GM19035 (cell line): ENCODE results near the gene CLSTN2.

ENCODE experiments used
- ATAC-seq: cut with Tn5 transposase; IDR thresholded peaks from one replicate; pipeline ENCODE4 v1.9.1; 2021; ENCODE audit not compliant: unreplicated experiment

Gene CLSTN2

DNA sequence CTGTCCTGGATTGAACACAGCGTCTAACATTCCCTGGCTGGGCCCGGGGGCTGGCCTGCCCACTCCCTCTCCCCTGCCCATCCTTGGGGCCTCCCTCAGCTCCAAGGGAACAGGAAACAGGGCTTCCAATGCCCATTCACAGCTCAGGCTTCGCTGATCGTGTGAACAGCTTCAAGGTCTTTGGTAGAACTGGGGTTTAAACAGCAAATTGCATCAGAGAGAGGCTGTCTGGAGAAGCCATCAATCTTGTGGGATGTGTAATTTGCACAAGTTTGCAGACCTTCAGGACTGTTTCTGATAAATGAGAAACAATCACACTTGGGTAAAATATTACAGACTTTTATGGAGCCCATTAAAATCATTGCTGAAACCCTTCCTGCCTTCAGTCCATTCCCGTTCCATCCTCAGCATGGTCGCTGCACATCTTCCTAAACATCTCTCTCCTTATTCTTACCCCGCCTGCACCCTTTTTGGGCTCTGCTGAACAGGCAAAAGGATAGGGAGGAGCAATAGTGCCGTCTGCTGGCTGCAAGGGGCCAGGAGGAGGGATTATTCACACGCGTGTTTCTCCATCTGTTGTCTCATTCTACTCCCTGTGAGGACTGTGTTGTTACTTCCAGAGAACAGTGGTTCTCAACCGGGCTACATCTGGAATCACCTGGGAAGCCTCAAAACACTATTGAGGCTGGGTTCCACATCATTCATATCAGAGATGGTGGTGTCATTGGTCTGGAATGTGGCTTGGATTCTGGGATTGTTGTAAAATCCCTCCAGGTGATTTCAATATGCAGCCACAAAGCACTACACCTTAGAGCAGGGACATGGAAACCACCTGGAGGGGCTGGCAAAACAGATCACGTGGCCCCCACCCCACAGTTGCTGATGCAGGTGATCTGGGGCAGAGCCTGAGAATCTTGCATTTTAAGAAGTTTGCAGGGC lies 116.3 kb downstream of the CLSTN2 start:
- no peak for ATAC-seq

DNA sequence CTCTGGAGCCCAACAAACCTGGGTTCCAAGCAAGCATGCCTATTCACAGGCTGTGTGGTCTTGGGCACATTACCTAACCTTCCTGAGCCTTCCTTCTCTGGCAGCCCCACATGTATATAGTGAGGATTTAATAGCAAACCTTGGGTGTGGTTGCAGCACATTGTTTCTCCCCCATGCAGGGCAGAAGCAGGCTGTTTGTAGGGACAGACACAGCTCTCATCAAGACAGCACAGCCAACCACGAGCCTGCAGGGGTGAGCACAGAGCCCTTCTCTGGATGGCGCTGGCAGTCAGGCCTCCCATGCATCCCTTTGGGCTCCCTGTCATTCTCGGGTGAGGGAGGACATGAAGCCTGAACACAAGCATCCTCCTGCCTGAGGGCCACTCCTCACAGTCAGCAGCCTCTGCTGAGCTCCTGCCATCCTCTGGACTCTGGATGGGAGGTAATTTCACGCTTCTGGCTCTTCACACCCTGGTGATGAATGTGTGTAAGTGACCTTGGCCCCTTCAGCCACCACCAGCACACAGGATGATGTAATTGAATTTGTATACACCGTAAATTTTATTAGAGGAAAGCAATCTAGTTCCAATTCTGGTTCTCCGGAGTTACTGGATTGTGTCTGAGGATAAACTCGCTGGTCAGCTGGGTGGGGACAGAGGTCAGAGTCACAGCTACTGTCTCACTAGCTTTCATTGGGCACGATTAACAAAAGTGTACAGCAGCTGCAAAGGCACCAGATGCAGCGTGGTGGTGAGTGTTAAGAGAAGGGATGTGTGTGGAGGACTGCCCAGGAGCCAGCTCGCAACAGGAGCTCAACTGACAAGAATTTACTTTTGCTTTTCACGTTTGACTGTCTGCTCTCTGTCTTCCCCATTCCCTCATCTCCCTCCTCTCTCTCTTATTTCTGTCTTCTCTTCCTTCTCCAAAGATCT lies 118.1 kb downstream of the CLSTN2 start:
- no peak for ATAC-seq

DNA sequence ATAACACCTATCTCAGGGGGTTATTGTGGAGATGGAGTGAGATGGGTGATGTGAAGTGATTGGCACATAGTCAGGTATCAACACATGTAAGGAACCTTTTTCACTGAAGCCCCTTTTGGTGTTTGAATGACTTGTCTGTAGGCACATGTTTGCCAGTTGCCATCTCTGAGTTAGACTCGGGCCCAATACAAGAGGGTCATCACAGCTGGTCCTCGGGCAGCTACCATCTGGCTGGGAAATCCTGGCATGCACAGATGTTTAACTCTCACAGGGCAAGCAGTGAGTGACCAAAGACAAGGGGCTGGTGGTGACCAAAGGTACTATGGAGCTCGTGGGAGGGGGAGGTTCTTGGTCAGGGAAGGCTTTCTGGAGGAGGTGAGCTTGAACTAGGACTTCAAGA lies 118.8 kb downstream of the CLSTN2 start:
- ATAC-seq: no peak

- no peak for ATAC-seq
Observed at GRCh38 chr3:140055092-140055791, 120.3 kb downstream of the CLSTN2 start.

DNA sequence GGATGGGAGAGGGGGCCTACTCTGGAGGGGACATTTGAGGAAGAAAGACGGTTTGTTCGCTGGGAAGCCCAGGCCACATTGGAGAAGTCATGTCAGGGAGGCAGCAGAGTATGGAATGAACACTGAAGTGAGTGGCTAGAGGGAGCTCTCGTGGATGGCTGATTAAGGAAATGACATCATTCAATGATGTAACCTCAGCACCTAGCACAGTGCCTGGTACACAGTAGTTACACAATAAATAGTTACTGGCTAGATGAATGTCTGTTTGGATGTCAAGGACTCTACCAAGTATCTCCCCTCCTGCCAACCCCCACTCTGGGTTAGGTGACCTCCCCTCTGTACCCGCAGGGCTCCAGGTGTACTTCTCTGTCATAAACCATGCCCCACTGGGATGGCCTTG lies 121.1 kb downstream of the CLSTN2 start:
- no peak for ATAC-seq

DNA sequence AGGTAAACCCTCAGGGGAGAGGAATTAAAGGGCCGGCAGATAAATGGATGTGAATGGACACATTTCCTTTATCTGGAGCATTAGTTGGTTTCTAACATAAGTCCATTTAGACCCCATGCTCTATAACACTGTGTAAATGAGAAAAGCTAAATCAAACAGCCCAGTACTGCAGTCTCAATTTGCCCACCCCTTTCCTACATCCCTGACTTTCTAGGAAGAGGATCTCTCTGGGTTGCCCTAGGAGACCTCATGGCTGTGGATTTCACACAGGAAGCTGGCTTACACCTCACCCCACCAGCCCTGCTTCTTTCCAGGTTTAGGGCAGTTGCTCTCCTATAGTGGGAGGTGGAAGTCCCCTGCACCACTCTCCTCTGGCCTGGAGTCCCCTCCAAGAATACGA lies 126.2 kb downstream of the CLSTN2 start:
- ATAC-seq: no peak

GRCh38 chr3:140062461-140062860 lies 127.5 kb downstream of the CLSTN2 start:
- no peak for ATAC-seq

DNA sequence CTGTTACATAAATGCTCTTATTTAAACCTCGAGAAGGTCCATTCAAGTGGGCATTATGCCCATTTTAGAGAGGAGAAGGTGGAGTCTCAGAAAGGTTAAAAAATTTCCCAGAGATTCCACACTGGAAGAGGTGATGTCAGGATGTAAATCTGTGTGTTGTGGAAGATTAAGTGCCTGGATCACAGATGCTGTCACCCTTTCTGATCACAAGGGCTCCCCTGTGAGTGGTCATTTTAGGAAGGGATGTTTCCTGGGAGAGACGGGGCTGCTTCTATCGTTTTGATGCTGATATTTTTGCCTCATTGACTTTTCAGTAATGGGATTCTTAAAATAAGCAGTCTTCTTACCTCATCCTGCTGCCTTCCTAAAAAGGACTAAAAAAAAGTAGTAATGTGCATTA lies 132.5 kb downstream of the CLSTN2 start:
- ATAC-seq: no peak

GRCh38 chr3:140068494-140069017 lies 133.6 kb downstream of the CLSTN2 start:
- no peak for ATAC-seq

- no peak for ATAC-seq
Observed at GRCh38 chr3:140073278-140074045, 138.5 kb downstream of the CLSTN2 start.

DNA sequence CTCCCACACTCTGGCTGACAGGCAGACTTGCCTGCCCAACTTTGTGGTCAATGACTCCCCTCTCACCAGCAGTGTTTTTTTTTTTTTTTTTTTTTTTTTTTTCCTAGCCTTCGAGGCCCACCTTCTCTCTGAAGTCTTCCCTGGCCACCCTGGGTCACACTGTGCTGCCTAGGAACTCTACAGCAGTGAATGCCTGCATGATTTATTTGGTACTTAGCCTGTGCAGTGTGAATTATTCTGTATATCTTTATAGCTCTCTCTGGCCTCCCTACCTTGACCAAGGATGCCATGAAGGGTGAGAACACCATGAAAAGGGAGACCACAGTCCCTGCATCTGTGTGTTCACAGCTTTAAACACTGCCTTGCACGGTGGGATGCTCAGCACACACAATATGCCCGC lies 141.6 kb downstream of the CLSTN2 start:
- ATAC-seq: no peak

GRCh38 chr3:140077406-140077805 lies 142.4 kb downstream of the CLSTN2 start:
- no peak for ATAC-seq

DNA sequence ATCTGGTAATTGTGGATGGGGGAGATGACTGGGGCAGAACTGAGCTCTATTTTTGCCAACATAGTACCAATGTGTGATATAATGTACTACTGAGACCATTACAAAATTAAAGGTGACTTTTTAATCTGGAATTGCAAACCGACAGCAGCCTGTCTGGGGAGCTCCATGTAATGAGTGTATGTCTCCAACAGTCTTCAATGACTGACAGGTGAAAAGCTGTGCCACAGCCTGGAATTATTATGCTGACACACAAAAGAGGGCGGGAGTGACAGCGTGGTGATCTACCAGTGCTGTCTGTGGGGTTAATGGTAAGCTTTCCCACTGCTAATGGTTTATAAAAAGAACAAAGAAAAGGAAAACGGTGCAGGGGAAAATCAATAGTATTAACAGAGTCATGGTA lies 143.4 kb downstream of the CLSTN2 start:
- ATAC-seq: no peak

- ATAC-seq: no peak
Observed at GRCh38 chr3:140078940-140079339, 144.0 kb downstream of the CLSTN2 start.

GRCh38 chr3:140081887-140082286 lies 146.9 kb downstream of the CLSTN2 start:
- no peak for ATAC-seq

DNA sequence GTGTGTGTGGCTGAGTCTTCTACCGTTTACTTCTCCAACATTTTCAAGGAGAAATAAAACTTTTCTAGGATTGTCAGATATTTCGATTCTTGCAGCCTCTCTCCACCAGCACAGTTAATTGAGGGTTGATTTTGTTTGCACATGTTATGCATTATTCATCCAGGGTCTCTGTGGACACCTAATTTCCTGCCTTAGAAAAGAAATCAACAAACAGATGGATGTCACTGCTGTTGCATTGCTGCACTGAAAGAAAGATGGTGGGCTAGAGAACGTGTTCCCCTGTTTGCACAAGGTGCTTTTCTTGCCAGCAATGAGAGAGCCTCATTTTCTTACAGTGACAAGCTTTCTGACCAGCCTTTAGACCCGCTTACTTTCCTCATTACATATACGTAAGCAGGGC lies 150.0 kb downstream of the CLSTN2 start:
- ATAC-seq: no peak

GRCh38 chr3:140086642-140087041 lies 151.7 kb downstream of the CLSTN2 start:
- no peak for ATAC-seq

GRCh38 chr3:140088058-140088457 lies 153.1 kb downstream of the CLSTN2 start:
- no peak for ATAC-seq

DNA sequence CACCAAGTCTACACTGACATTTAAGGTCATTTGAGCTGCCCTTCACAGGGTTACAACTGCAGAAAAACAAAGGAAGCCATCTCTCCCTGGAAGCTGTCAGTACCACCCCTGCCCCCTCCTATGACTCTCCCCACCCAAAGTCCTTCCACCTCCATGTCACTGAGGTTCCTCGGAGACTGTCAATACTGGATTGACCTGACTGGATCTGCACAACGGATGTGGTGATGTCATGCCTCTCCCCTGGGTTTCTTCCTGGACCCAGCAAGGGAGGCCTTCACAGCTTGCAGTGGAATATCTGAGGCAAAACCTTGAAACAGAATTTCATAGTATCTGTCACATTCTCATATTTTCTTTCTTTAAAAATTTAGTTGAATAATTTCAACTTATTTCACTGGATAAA lies 153.5 kb downstream of the CLSTN2 start:
- ATAC-seq: no peak

- ATAC-seq: no peak
Observed at GRCh38 chr3:140089403-140090072, 154.6 kb downstream of the CLSTN2 start.
